ENCODE data around the gene ADAMTSL1. TPM values are rescaled to one million over a fixed set of nuclear protein-coding genes. Genes with fewer than 3 reads are reported as not detected.

The ADAMTSL1 gene
- total RNA-seq, 2 experiments from 2014 or later, result not detected

- no peak overlapping the region for H3K4me2 ChIP-seq (ENCODE audit: low read length)
- no peaks in the 10 kb centered on the region for H4K20me1 ChIP-seq (ENCODE audit: insufficient read depth, low read length)
- no peak overlapping the region for H3K27ac ChIP-seq (ENCODE audit: low read depth, low read length, poor library complexity, severe bottlenecking)
- H2AFZ ChIP-seq (ENCODE audit: low read length), result no peak overlapping the region
- no peaks in the 10 kb centered on the region for H3K36me3 ChIP-seq (ENCODE audit: insufficient read depth, low read length)
- intact Hi-C loops (cut with micrococcal nuclease; ENCODE audit: unreplicated experiment), result no loop called here
- no peaks in the 10 kb centered on the region for H3K9me3 ChIP-seq (ENCODE audit: low read length)
- no TSS peak for BruUV-seq (replicated peaks)
- DNase-seq (ENCODE audit: low spot score), result no peak
- CTCF ChIA-PET (ENCODE audit: unreplicated experiment), result no interaction called here
- no peak for TF ChIP-seq EZH2phosphoT487 (IDR thresholded peaks at IDR 0.05; ENCODE audit: borderline replicate concordance, low read depth, low read length)
- TF ChIP-seq, protein P1, sequence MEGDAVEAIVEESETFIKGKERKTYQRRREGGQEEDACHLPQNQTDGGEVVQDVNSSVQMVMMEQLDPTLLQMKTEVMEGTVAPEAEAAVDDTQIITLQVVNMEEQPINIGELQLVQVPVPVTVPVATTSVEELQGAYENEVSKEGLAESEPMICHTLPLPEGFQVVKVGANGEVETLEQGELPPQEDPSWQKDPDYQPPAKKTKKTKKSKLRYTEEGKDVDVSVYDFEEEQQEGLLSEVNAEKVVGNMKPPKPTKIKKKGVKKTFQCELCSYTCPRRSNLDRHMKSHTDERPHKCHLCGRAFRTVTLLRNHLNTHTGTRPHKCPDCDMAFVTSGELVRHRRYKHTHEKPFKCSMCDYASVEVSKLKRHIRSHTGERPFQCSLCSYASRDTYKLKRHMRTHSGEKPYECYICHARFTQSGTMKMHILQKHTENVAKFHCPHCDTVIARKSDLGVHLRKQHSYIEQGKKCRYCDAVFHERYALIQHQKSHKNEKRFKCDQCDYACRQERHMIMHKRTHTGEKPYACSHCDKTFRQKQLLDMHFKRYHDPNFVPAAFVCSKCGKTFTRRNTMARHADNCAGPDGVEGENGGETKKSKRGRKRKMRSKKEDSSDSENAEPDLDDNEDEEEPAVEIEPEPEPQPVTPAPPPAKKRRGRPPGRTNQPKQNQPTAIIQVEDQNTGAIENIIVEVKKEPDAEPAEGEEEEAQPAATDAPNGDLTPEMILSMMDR (conservative IDR thresholded peaks at IDR 0.05; ENCODE audit: low read length), result no peak
- no peaks in the 10 kb centered on the region for H3K9me2 ChIP-seq (ENCODE audit: insufficient read depth, low read length)
- H3K4me1 ChIP-seq (ENCODE audit: insufficient read depth, low read length, poor library complexity, severe bottlenecking), result no peaks in the 10 kb centered on the region
- POLR2A ChIA-PET, result no interaction called here
- H3K79me2 ChIP-seq (ENCODE audit: insufficient read depth, low read depth, low read length), result no peaks in the 10 kb centered on the region
- no peak overlapping the region for H3K4me3 ChIP-seq (ENCODE audit: low read depth, low read length, poor library complexity, severe bottlenecking)
Observed at GRCh38 chr9:18698992-18699391, 225.0 kb downstream of the ADAMTSL1 start.

DNA sequence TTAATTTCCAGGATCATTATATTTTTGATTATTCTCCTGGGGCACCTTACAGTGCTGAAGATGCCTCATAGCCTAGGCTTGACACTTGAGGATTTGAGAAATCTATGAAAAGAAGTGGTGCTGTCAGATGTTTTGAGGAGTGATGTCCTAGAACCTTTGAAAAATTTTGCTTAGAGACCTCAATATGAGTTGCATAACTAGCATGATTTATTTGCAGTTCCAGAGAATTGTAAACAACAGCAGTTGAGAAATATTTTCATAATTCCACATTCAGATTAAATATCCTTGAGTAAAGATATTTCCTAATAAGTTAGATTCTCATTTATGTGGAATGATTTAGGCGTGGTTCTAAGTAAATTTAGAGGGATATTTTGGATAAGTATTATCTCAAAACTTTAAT, 225.8 kb downstream of the ADAMTSL1 start:
- H3K9me2 ChIP-seq (ENCODE audit: insufficient read depth, low read length), result no peaks in the 10 kb centered on the region
- no peak overlapping the region for H3K4me3 ChIP-seq (ENCODE audit: low read depth, low read length, poor library complexity, severe bottlenecking)
- BruUV-seq (replicated peaks), result no TSS peak
- H3K4me2 ChIP-seq (ENCODE audit: low read length), result no peak overlapping the region
- H3K4me1 ChIP-seq (ENCODE audit: insufficient read depth, low read length, poor library complexity, severe bottlenecking), result no peaks in the 10 kb centered on the region
- no peaks in the 10 kb centered on the region for H3K79me2 ChIP-seq (ENCODE audit: insufficient read depth, low read depth, low read length)
- no peaks in the 10 kb centered on the region for H4K20me1 ChIP-seq (ENCODE audit: insufficient read depth, low read length)
- intact Hi-C loops (cut with micrococcal nuclease; ENCODE audit: unreplicated experiment), result no loop called here
- no peaks in the 10 kb centered on the region for H3K36me3 ChIP-seq (ENCODE audit: insufficient read depth, low read length)
- H3K27ac ChIP-seq (ENCODE audit: low read depth, low read length, poor library complexity, severe bottlenecking), result no peak overlapping the region
- ChIA-PET POLR2A (no interaction called here), CTCF (ENCODE audit: unreplicated experiment) (no interaction called here)
- H2AFZ ChIP-seq (ENCODE audit: low read length), result no peak overlapping the region
- H3K9me3 ChIP-seq (ENCODE audit: low read length), result no peaks in the 10 kb centered on the region
- TF ChIP-seq, protein P1 (conservative IDR thresholded peaks at IDR 0.05; ENCODE audit: low read length), result no peak
- TF ChIP-seq EZH2phosphoT487 (IDR thresholded peaks at IDR 0.05; ENCODE audit: borderline replicate concordance, low read depth, low read length), result no peak
- no peak for DNase-seq (ENCODE audit: low spot score)

DNA sequence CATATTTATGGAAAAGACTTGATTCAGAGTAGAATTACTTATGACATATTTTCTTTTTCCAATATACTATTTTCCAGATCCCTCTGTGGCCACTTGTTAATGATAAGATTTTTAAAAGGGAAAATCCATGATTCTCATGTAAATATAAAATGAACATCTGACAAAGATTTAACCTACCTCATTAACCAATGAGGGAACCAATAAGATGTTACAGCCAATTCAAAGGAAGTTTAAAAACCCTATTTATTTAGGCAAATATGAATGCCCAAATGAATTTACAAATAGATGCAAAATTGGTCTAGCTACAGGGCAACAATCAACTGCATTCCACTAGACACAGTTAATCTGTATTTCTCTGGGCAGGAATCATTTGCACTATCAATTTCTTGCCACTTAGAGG, 226.8 kb downstream of the ADAMTSL1 start:
- no peak for TF ChIP-seq EZH2phosphoT487 (IDR thresholded peaks at IDR 0.05; ENCODE audit: borderline replicate concordance, low read depth, low read length)
- TF ChIP-seq, protein P1 (conservative IDR thresholded peaks at IDR 0.05; ENCODE audit: low read length), result no peak
- no TSS peak for BruUV-seq (replicated peaks)
- H3K4me3 ChIP-seq (ENCODE audit: low read depth, low read length, poor library complexity, severe bottlenecking), result no peak overlapping the region
- H4K20me1 ChIP-seq (ENCODE audit: insufficient read depth, low read length), result no peaks in the 10 kb centered on the region
- H3K36me3 ChIP-seq (ENCODE audit: insufficient read depth, low read length), result no peaks in the 10 kb centered on the region
- H3K9me3 ChIP-seq (ENCODE audit: low read length), result no peaks in the 10 kb centered on the region
- H3K27ac ChIP-seq (ENCODE audit: low read depth, low read length, poor library complexity, severe bottlenecking), result no peak overlapping the region
- no peak for DNase-seq (ENCODE audit: low spot score)
- ChIA-PET POLR2A (interaction anchor here (0.7 to 0.9 kb wide), 5 partner anchors 34 to 1083 kb away, joined by 3 to 9 read pairs (median 5); no protein-coding TSS in a partner anchor), CTCF (ENCODE audit: unreplicated experiment) (no interaction called here)
- intact Hi-C loops (cut with micrococcal nuclease; ENCODE audit: unreplicated experiment), result no loop called here
- no peaks in the 10 kb centered on the region for H3K79me2 ChIP-seq (ENCODE audit: insufficient read depth, low read depth, low read length)
- no peaks in the 10 kb centered on the region for H3K9me2 ChIP-seq (ENCODE audit: insufficient read depth, low read length)
- no peak overlapping the region for H3K4me2 ChIP-seq (ENCODE audit: low read length)
- no peaks in the 10 kb centered on the region for H3K4me1 ChIP-seq (ENCODE audit: insufficient read depth, low read length, poor library complexity, severe bottlenecking)
- H2AFZ ChIP-seq (ENCODE audit: low read length), result no peak overlapping the region
